Erythroblast (primary cell): ENCODE data around the gene SH3TC2.

Experiments used
- GATA1 ChIP-seq: IDR thresholded peaks from 2 replicates; pipeline ENCODE4 v1.6.1; 2011; ENCODE audit warnings: low read depth, mild to moderate bottlenecking, control low read depth, low read length, moderate library complexity
- POLR2A ChIP-seq: IDR thresholded peaks from 2 replicates; pipeline ENCODE4 v1.6.1; 2011; ENCODE audit warnings: mild to moderate bottlenecking, low read length

- TF ChIP-seq POLR2A (no peak), GATA1 (no peak)
Measured at GRCh38 chr5:148973455-148973854, 89.4 kb downstream of the SH3TC2 start.
